ENCODE measurements around the gene MAPK8IP1. TPM values are rescaled to one million over a fixed set of nuclear protein-coding genes. Genes with fewer than 3 reads are reported as not detected.

Gene MAPK8IP1
- total RNA-seq, 6 experiments from 2014 or later, result 1.7 to 6.2 (median 2.6) TPM

DNA sequence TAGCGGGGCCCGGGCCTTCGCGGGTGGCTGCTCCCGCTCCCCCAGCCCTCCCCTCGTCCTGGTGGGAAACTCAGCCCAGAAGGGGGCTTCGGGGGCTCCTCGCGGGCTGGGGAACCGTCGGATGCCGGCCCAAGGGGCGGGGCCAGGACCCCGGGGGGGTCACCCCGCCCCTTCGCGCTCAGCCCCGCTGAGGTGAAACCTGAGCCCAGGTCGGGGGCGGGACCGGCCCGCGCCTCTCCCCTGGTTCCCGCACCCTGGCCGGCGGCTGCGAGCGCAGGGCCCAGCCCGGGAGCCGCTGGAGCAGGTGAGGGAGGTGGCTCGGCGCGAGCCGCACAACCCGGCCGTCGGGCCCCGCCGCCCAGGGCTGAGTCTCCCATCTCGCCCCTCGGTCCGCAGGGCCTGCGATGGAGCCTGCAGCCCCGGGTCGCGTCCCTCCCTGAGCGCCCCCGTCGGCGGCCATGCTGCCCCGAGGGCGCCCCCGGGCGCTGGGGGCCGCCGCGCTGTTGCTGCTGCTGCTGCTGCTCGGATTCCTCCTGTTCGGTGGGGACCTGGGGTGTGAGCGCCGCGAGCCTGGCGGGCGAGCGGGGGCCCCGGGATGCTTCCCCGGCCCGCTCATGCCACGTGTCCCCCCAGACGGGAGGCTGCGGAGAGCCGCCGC is 37.1 kb downstream of the MAPK8IP1 start, which contains the start of gene LARGE2:
Gene LARGE2, plus strand, starts transcription at position 232 of the 658 bp plus-strand sequence. Its CDS starts 227 bp downstream, at position 459.
- Histone ChIP-seq H3K9me3 (no peaks in the 10 kb centered on the region), H3K27me3 (no peaks in the 10 kb centered on the region), H3K4me3 (peak within 1 kb of the TSS; percentile 32 to 54 (median 53)), H3K36me3 (no peaks in the 10 kb centered on the region), H3K4me1 (peaks cover 0 to 11% (median 0%) of the 10 kb centered on the region in 4 donors), H3K27ac (no peak within 1 kb of the TSS)
- WGBS (ENCODE audit: insufficient coverage, low coverage, low lambda C conversion rate, missing lambda C conversion rate), result 0% methylated on average over 3 of the region's 73 CpGs
- DNase-seq (peak in 1 of 3 donors; percentile 66), ATAC-seq (peak; percentile 15 to 64 (median 27))
- intact Hi-C loops (cut with DNase I), result no loop called here
- TF ChIP-seq, protein P1, sequence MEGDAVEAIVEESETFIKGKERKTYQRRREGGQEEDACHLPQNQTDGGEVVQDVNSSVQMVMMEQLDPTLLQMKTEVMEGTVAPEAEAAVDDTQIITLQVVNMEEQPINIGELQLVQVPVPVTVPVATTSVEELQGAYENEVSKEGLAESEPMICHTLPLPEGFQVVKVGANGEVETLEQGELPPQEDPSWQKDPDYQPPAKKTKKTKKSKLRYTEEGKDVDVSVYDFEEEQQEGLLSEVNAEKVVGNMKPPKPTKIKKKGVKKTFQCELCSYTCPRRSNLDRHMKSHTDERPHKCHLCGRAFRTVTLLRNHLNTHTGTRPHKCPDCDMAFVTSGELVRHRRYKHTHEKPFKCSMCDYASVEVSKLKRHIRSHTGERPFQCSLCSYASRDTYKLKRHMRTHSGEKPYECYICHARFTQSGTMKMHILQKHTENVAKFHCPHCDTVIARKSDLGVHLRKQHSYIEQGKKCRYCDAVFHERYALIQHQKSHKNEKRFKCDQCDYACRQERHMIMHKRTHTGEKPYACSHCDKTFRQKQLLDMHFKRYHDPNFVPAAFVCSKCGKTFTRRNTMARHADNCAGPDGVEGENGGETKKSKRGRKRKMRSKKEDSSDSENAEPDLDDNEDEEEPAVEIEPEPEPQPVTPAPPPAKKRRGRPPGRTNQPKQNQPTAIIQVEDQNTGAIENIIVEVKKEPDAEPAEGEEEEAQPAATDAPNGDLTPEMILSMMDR (IDR thresholded peaks at IDR 0.05), result no peak

DNA sequence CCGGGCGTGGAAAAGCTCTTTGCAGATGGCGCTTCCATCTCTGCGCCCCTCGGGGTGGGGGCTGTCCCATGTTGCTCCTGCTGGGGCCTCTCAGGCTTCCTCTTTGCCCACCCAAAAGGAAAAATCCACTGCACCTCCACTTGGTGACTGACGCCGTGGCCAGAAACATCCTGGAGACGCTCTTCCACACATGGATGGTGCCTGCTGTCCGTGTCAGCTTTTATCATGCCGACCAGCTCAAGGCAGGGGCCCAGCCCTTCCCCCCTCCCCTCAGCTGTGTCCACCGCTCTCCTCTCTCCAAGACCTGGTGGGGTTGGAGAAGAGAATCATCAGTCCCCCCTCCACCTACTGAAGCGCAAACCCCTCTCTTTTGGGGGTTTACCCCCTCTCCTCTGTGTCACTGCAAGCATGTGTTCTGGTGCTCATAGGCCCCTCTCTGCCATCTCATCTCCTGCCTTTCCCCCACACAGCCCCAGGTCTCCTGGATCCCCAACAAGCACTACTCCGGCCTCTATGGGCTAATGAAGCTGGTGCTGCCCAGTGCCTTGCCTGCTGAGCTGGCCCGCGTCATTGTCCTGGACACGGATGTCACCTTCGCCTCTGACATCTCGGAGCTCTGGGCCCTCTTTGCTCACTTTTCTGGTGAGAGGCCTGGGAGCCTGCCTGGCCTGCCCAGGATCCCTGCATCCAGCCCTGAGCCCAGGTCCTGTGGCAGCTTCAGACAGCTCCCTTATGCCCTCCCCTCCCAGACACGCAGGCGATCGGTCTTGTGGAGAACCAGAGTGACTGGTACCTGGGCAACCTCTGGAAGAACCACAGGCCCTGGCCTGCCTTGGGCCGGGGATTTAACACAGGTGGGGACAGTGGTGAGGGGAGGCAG is 38.8 kb downstream of the MAPK8IP1 start:
- no peak overlapping the region for H3K4me3 ChIP-seq
- WGBS (ENCODE audit: insufficient coverage, low coverage, low lambda C conversion rate, missing lambda C conversion rate), result 90% methylated on average over 2 of the region's 22 CpGs
- intact Hi-C loops (cut with DNase I), result no loop called here
- H3K9me3 ChIP-seq, result no peaks in the 10 kb centered on the region
- H3K36me3 ChIP-seq, result no peaks in the 10 kb centered on the region
- peaks cover 0 to 11% (median 0%) of the 10 kb centered on the region in 4 donors for H3K4me1 ChIP-seq
- no peak for TF ChIP-seq POLR2A (IDR thresholded peaks at IDR 0.05)
- TF ChIP-seq, protein P1 (IDR thresholded peaks at IDR 0.05), result no peak
- H3K27me3 ChIP-seq, result no peaks in the 10 kb centered on the region
- no peak for ATAC-seq
- peak in 1 of 3 donors; percentile 46 for DNase-seq
- H3K27ac ChIP-seq, result no peak overlapping the region

DNA sequence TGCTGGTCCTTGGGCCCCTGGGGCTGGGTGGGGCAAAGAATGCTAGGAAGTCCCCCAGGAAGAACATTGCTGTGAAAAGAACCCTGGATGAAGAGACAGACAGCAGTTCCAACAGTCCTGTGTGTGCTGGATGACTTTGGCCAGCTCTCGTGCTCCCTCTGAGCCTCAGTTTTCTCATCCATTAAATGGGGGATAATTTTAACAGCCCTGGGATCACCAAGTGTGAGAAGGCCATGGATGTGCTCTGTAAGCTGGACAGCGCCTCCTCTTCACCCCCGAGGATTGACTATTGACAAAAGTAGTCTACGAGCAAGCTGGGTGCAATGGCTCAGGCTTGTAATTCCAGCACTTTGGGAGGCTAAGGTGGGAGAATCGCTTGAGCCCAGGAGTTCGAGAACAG is 39.5 kb downstream of the MAPK8IP1 start:
- no peaks in the 10 kb centered on the region for H3K36me3 ChIP-seq
- H3K27ac ChIP-seq, result no peak overlapping the region
- TF ChIP-seq, protein P1 (IDR thresholded peaks at IDR 0.05), result no peak
- no peak for TF ChIP-seq POLR2A (IDR thresholded peaks at IDR 0.05)
- no peaks in the 10 kb centered on the region for H3K27me3 ChIP-seq
- WGBS (ENCODE audit: insufficient coverage, low coverage, low lambda C conversion rate, missing lambda C conversion rate), result 87% methylated on average over 3 of the region's 6 CpGs
- no peak overlapping the region for H3K4me3 ChIP-seq
- no peak for ATAC-seq
- H3K9me3 ChIP-seq, result no peaks in the 10 kb centered on the region
- DNase-seq, result no peak
- peaks cover 0 to 11% (median 0%) of the 10 kb centered on the region in 4 donors for H3K4me1 ChIP-seq
- intact Hi-C loops (cut with DNase I), result no loop called here

DNA sequence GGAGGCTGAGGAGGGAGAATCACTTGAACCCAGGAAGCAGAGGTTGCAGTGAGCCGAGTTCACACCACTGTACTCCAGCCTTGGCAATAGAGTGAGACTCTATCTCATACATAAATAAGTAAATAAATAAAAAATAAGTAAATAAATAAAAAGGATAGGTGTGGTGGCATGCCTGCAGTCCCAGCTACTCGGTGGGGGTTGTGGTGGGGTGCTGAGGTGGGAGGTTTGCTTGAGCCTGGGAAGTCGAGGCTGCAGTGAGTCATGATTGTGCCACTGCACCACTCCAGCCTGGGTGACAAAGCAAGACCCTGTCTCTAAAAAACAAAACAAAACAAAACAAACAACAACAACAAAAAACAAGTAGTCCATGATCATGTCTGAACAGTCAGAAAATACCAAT is 40.1 kb downstream of the MAPK8IP1 start:
- TF ChIP-seq, protein P1 (IDR thresholded peaks at IDR 0.05), result no peak
- TF ChIP-seq POLR2A (IDR thresholded peaks at IDR 0.05), result no peak
- no peaks in the 10 kb centered on the region for H3K9me3 ChIP-seq
- H3K4me3 ChIP-seq, result no peak overlapping the region
- ATAC-seq (no peak), DNase-seq (no peak)
- H3K27me3 ChIP-seq, result no peaks in the 10 kb centered on the region
- peaks cover 0 to 11% (median 0%) of the 10 kb centered on the region in 4 donors for H3K4me1 ChIP-seq
- WGBS (ENCODE audit: insufficient coverage, low coverage, low lambda C conversion rate, missing lambda C conversion rate), result 85% methylated on average over 3 of the region's 3 CpGs
- H3K36me3 ChIP-seq, result no peaks in the 10 kb centered on the region
- H3K27ac ChIP-seq, result no peak overlapping the region
- intact Hi-C loops (cut with DNase I), result no loop called here
